Mammary epithelial cell (primary cell): ENCODE data around the gene MAPKBP1.

Experiments
- EZH2 ChIP-seq: IDR thresholded peaks from 2 replicates; pipeline ENCODE4 v1.6.1; 2012; ENCODE audit warnings: low read length, inconsistent platforms, borderline replicate concordance
- TF ChIP-seq, protein P1 (sequence below), 2 donors: IDR thresholded peaks in 1 of 2; conservative IDR thresholded peaks in 1 of 2; 2 replicates each; pipeline ENCODE4 v1.5.1; 2011 to 2012; ENCODE audit warnings: inconsistent platforms in 2 of 2, low read length in 2 of 2, mild to moderate bottlenecking in 2 of 2, control low read depth in 1 of 2, low read depth in 1 of 2; ENCODE audit not compliant: insufficient read depth in 1 of 2; ENCODE audit errors: extremely low read depth in 1 of 2

DNA sequence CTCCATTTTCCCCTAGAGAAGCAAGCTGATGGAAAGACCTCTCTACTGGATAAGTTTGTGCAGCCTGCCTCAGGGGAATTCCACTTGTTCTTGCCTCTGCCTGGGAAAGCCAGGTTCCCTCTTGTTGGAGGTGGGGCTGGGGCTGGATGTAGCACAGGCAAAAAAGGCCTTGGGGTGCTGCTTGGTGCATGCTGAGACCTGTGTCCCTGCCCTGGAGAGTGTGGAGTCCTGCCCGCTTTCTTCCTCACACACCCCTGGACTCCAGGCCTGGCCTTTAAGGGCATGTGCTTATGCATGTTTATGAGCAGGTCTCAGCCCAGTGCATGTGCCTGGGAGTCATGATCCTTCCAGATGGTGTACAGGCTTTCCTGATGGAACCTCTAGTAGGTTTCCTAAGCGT, 30.1 kb downstream of the MAPKBP1 start:
- TF ChIP-seq, protein P1, sequence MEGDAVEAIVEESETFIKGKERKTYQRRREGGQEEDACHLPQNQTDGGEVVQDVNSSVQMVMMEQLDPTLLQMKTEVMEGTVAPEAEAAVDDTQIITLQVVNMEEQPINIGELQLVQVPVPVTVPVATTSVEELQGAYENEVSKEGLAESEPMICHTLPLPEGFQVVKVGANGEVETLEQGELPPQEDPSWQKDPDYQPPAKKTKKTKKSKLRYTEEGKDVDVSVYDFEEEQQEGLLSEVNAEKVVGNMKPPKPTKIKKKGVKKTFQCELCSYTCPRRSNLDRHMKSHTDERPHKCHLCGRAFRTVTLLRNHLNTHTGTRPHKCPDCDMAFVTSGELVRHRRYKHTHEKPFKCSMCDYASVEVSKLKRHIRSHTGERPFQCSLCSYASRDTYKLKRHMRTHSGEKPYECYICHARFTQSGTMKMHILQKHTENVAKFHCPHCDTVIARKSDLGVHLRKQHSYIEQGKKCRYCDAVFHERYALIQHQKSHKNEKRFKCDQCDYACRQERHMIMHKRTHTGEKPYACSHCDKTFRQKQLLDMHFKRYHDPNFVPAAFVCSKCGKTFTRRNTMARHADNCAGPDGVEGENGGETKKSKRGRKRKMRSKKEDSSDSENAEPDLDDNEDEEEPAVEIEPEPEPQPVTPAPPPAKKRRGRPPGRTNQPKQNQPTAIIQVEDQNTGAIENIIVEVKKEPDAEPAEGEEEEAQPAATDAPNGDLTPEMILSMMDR (conservative IDR thresholded peaks at IDR 0.05 in 1 of 2, IDR thresholded peaks at IDR 0.05 in 1 of 2; ENCODE audit: extremely low read depth in 1 of 2, insufficient read depth in 1 of 2, low read depth in 1 of 2, low read length in 2 of 2): no peak
- TF ChIP-seq EZH2: no peak
